ENCODE results near the gene LPCAT2. TPM values are rescaled to one million over a fixed set of nuclear protein-coding genes. Genes with fewer than 3 reads are reported as not detected.

The LPCAT2 gene
- total and polyA plus RNA-seq, 2 of the 8 experiments (the other 6 are each of a cell fraction or from before 2014, with no cell fraction given): 2.2 to 10.6 TPM

DNA sequence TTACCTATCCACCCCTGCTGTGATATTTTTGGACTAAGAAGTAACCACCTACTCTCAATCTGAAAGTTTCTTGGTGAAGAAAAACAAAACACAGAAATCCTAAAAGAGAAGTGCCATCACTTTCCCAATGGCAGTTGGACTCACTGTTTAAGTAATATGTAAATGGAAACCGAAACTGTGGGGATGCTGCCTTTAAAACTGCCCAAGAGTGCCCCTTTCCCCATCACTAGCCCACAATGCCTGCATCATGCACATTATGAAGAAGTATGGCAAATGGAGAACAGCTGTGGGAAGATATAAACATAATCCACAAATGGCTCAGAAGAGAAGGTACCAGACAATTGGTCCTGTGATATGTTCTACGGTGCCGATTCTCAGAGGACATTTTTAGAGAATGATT is 113.4 kb downstream of the LPCAT2 start (continued):
- TF ChIP-seq, protein P1, sequence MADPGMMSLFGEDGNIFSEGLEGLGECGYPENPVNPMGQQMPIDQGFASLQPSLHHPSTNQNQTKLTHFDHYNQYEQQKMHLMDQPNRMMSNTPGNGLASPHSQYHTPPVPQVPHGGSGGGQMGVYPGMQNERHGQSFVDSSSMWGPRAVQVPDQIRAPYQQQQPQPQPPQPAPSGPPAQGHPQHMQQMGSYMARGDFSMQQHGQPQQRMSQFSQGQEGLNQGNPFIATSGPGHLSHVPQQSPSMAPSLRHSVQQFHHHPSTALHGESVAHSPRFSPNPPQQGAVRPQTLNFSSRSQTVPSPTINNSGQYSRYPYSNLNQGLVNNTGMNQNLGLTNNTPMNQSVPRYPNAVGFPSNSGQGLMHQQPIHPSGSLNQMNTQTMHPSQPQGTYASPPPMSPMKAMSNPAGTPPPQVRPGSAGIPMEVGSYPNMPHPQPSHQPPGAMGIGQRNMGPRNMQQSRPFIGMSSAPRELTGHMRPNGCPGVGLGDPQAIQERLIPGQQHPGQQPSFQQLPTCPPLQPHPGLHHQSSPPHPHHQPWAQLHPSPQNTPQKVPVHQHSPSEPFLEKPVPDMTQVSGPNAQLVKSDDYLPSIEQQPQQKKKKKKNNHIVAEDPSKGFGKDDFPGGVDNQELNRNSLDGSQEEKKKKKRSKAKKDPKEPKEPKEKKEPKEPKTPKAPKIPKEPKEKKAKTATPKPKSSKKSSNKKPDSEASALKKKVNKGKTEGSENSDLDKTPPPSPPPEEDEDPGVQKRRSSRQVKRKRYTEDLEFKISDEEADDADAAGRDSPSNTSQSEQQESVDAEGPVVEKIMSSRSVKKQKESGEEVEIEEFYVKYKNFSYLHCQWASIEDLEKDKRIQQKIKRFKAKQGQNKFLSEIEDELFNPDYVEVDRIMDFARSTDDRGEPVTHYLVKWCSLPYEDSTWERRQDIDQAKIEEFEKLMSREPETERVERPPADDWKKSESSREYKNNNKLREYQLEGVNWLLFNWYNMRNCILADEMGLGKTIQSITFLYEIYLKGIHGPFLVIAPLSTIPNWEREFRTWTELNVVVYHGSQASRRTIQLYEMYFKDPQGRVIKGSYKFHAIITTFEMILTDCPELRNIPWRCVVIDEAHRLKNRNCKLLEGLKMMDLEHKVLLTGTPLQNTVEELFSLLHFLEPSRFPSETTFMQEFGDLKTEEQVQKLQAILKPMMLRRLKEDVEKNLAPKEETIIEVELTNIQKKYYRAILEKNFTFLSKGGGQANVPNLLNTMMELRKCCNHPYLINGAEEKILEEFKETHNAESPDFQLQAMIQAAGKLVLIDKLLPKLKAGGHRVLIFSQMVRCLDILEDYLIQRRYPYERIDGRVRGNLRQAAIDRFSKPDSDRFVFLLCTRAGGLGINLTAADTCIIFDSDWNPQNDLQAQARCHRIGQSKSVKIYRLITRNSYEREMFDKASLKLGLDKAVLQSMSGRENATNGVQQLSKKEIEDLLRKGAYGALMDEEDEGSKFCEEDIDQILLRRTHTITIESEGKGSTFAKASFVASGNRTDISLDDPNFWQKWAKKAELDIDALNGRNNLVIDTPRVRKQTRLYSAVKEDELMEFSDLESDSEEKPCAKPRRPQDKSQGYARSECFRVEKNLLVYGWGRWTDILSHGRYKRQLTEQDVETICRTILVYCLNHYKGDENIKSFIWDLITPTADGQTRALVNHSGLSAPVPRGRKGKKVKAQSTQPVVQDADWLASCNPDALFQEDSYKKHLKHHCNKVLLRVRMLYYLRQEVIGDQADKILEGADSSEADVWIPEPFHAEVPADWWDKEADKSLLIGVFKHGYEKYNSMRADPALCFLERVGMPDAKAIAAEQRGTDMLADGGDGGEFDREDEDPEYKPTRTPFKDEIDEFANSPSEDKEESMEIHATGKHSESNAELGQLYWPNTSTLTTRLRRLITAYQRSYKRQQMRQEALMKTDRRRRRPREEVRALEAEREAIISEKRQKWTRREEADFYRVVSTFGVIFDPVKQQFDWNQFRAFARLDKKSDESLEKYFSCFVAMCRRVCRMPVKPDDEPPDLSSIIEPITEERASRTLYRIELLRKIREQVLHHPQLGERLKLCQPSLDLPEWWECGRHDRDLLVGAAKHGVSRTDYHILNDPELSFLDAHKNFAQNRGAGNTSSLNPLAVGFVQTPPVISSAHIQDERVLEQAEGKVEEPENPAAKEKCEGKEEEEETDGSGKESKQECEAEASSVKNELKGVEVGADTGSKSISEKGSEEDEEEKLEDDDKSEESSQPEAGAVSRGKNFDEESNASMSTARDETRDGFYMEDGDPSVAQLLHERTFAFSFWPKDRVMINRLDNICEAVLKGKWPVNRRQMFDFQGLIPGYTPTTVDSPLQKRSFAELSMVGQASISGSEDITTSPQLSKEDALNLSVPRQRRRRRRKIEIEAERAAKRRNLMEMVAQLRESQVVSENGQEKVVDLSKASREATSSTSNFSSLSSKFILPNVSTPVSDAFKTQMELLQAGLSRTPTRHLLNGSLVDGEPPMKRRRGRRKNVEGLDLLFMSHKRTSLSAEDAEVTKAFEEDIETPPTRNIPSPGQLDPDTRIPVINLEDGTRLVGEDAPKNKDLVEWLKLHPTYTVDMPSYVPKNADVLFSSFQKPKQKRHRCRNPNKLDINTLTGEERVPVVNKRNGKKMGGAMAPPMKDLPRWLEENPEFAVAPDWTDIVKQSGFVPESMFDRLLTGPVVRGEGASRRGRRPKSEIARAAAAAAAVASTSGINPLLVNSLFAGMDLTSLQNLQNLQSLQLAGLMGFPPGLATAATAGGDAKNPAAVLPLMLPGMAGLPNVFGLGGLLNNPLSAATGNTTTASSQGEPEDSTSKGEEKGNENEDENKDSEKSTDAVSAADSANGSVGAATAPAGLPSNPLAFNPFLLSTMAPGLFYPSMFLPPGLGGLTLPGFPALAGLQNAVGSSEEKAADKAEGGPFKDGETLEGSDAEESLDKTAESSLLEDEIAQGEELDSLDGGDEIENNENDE (IDR thresholded peaks at IDR 0.05; ENCODE audit: insufficient replicate concordance, low read length): no peak
- TF ChIP-seq, protein P2, sequence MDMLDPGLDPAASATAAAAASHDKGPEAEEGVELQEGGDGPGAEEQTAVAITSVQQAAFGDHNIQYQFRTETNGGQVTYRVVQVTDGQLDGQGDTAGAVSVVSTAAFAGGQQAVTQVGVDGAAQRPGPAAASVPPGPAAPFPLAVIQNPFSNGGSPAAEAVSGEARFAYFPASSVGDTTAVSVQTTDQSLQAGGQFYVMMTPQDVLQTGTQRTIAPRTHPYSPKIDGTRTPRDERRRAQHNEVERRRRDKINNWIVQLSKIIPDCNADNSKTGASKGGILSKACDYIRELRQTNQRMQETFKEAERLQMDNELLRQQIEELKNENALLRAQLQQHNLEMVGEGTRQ (IDR thresholded peaks at IDR 0.05; ENCODE audit: low read length): no peak
- TF ChIP-seq TAF1 (IDR thresholded peaks at IDR 0.05; ENCODE audit: low read depth, low read length) (no peak), POLR2AphosphoS5 (IDR thresholded peaks at IDR 0.05; ENCODE audit: low read depth, low read length) (no peak), RBBP5 (IDR thresholded peaks at IDR 0.05; ENCODE audit: borderline replicate concordance, low read depth, low read length) (no peak)
